H1 (cell line): Measurements from ENCODE around the gene ABCF2. TPM values are rescaled to one million over a fixed set of nuclear protein-coding genes. Genes with fewer than 3 reads are reported as not detected.

Source experiments
- CHD2 ChIP-seq: IDR thresholded peaks from 2 replicates; pipeline ENCODE4 v1.6.1; 2012; ENCODE audit warnings: low read length, improper control_type of control experiment
- GABPA ChIP-seq: IDR thresholded peaks from 2 replicates; pipeline ENCODE4 v1.6.1; 2011; ENCODE audit warnings: mild to moderate bottlenecking, low read length, moderate library complexity, borderline replicate concordance; ENCODE audit not compliant: insufficient read depth
- JUN ChIP-seq: IDR thresholded peaks from 2 replicates; pipeline ENCODE4 v1.6.1; 2011; ENCODE audit warnings: low read depth, mild to moderate bottlenecking, improper control_type of control experiment, low read length
- POU5F1 ChIP-seq: IDR thresholded peaks from 2 replicates; pipeline ENCODE4 v1.6.1; 2011; ENCODE audit warnings: low read depth, mild to moderate bottlenecking, low read length, moderate library complexity
- RBBP5 ChIP-seq: IDR thresholded peaks from 2 replicates; pipeline ENCODE4 v1.7.1; 2012; ENCODE audit warnings: low read depth, mild to moderate bottlenecking, inconsistent platforms, low read length, moderate library complexity, borderline replicate concordance
- SIN3A ChIP-seq, 2 experiments: IDR thresholded peaks in 1 of 2; conservative IDR thresholded peaks in 1 of 2; 2 replicates each; pipeline ENCODE4 v1.6.1; 2011 to 2012; ENCODE audit warnings: low read length in 2 of 2, improper control_type of control experiment in 1 of 2, low read depth in 1 of 2, mild to moderate bottlenecking in 1 of 2
- polyA plus RNA-seq, 7 experiments: library from polyadenylated mRNA; depleted of rRNA in 3 of 7; stranded (reverse) in 5 of 7; unstranded in 2 of 7; fragments of >200 nt in 5 of 7; fragments of 200-250 nt in 2 of 7; gene quantifications; 1 replicate in 5 of 7; 2 replicates in 1 of 7; 4 replicates in 1 of 7; pipeline versions ENCODE4 v1.2.1 to v1.2.3, GENCODE V29; 2011 to 2013; ENCODE audit warnings: missing spikeins in 2 of 7, mixed read lengths in 2 of 7
- total RNA-seq: library from RNA; stranded (reverse); fragmentation: NEBNext Ultra II Directional; extraction: Animal tissue kit (Norgen Biotek cat#: 25700); gene quantifications from 2 replicates; pipeline ENCODE4 v1.2.1, GENCODE V29; 2021

The ABCF2 gene
- total and polyA plus RNA-seq, 2 of the 8 experiments (the other 6 are each of a cell fraction or from before 2014, with no cell fraction given) = 28.0 to 55.0 TPM

DNA sequence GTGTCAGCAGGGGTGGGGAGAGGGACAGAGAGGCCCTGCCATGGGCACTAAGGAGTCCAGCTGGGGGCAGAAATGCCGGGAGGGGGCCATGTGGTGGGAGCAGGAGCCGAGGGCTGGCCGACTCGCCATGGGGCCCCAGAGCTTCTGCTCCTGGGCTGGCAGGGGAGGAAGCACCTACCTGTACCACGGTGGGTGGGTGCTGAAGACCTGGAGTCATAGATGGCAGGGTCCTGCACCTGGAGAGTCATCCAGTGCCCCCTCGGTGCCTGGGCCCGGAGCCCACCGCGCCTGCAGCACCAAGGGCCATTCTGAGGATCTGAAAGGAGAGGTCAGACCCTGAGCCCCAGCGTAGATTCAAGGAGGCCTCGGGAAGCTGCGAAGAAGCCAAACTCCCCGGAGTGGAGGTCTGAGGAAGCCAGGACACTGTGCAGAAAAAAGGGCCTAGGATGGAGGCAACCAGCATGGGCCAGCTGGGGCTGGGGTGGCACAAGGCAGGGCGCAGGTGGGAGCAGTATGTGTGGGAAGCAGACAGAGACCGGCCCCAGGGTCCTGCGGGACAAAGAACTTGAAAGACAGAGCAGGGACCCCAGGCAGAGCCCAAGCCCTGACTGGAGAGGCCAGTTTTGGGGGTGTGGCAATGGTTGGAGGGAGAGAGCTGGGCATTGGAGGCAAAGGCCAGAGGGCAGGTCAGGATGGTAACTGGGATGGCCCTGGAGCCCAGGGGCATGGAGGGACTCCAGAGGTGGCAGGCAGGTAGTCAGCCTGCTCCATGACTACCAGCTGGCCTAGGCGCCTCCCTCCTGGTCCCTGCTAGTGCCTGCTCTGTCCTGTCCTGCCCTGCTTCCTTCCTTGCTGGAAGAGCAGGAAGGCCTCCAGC, 48.2 kb upstream of the ABCF2 start (continued):
- TF ChIP-seq GABPA = no peak
- TF ChIP-seq JUN = no peak
- no peak for TF ChIP-seq POU5F1
- no peak for TF ChIP-seq RBBP5
- no peak for TF ChIP-seq CHD2
- TF ChIP-seq SIN3A (conservative IDR thresholded peaks at IDR 0.05 in 1 of 2, IDR thresholded peaks at IDR 0.05 in 1 of 2; ENCODE audit: low read depth in 1 of 2, low read length in 2 of 2) = no peak
